MM.1S (cell line): ENCODE results near the gene ZNF516.

Experiments used
- DNase-seq: peaks from one replicate; pipeline ENCODE4 v3.0.0-alpha.2; 2015
- H2AFZ ChIP-seq: fragments of 300-600 bp; sonication (generic); 2 replicates; pipeline ENCODE4 v1.6.0; 2016; ENCODE audit warnings: antibody characterized with exemption, low read length
- H3F3A ChIP-seq: fragments of 300-600 bp; sonication (generic); 2 replicates; pipeline ENCODE4 v1.6.1; 2016; ENCODE audit warnings: mild to moderate bottlenecking, antibody characterized with exemption, low read length, moderate library complexity, mixed read lengths; ENCODE audit not compliant: insufficient read depth
- H3K27ac ChIP-seq: fragments of 300-600 bp; sonication (generic); 2 replicates; pipeline ENCODE4 v1.5.1; 2016; ENCODE audit warnings: mild to moderate bottlenecking, low read length
- H3K27me3 ChIP-seq: fragments of 300-600 bp; sonication (generic); replicated peaks from 2 replicates; pipeline ENCODE4 v1.6.0; 2016; ENCODE audit warnings: low read length; ENCODE audit not compliant: insufficient read depth
- H3K36me3 ChIP-seq: fragments of 300-600 bp; sonication (generic); replicated peaks from 2 replicates; pipeline ENCODE4 v1.6.1; 2016; ENCODE audit warnings: mild to moderate bottlenecking, low read length, mixed read lengths; ENCODE audit not compliant: insufficient read depth
- H3K4me1 ChIP-seq: fragments of 300-600 bp; sonication (generic); 2 replicates; pipeline ENCODE4 v1.6.1; 2016; ENCODE audit warnings: low read length, mixed read lengths
- H3K4me2 ChIP-seq: fragments of 300-600 bp; sonication (generic); 2 replicates; pipeline ENCODE4 v1.6.0; 2016; ENCODE audit warnings: low read depth, low read length
- H3K4me3 ChIP-seq: fragments of 300-600 bp; sonication (generic); 2 replicates; pipeline ENCODE4 v1.5.1; 2016; ENCODE audit warnings: low read length, mixed read lengths
- H3K79me2 ChIP-seq: fragments of 300-600 bp; sonication (generic); 2 replicates; pipeline ENCODE4 v1.6.1; 2016; ENCODE audit warnings: mixed run types, low read length, mixed read lengths
- H3K9ac ChIP-seq: fragments of 300-600 bp; sonication (generic); 2 replicates; pipeline ENCODE4 v1.6.1; 2016; ENCODE audit warnings: low read length, mixed read lengths
- H3K9me2 ChIP-seq: fragments of 300-600 bp; sonication (generic); replicated peaks from 2 replicates; pipeline ENCODE4 v1.6.1; 2016; ENCODE audit warnings: mild to moderate bottlenecking, low read length, mixed read lengths; ENCODE audit not compliant: insufficient read depth
- H3K9me3 ChIP-seq: fragments of 300-600 bp; sonication (generic); replicated peaks from 2 replicates; pipeline ENCODE4 v1.6.1; 2016; ENCODE audit warnings: mild to moderate bottlenecking, low read length, mixed read lengths; ENCODE audit not compliant: insufficient read depth
- H4K20me1 ChIP-seq: fragments of 300-600 bp; sonication (generic); 2 replicates; pipeline ENCODE4 v1.6.1; 2016; ENCODE audit warnings: mild to moderate bottlenecking, low read length, moderate library complexity, mixed read lengths; ENCODE audit not compliant: insufficient read depth
- CTCF ChIP-seq: fragments of 300-600 bp; sonication (generic); IDR thresholded peaks from 2 replicates; pipeline ENCODE4 v1.5.1; 2016; ENCODE audit warnings: antibody characterized with exemption, low read length, mixed read lengths
- EZH2 ChIP-seq: fragments of 300-600 bp; sonication (generic); optimal IDR thresholded peaks from 2 replicates; pipeline ENCODE3; 2017; ENCODE audit warnings: low read depth, mild to moderate bottlenecking, antibody characterized with exemption, low read length, mixed read lengths
- EZH2phosphoT487 ChIP-seq: fragments of 300-600 bp; sonication (generic); IDR thresholded peaks from 2 replicates; pipeline ENCODE4 v1.6.1; 2018; ENCODE audit warnings: antibody characterized with exemption, low read length

The ZNF516 gene

DNA sequence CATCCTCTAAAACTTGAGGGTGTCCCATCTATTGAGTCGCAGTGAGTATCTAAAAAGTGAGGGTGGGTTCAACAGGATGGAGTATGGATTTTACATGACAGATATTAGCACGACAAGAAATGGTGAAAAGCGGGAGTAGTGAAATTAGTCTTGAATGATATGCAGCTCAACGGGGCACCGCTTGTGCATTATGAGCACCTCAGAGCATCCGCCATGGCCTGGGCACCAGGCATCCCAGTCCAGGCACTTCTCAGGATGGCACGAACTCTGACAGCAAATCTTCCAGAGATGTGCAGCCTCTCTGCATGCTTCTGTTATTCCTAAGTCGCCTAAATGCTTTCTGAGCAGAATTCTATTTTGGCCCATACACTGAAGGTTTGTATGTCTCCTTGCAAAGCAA, 57.1 kb downstream of the ZNF516 start:
- Histone ChIP-seq H4K20me1 (no peaks in the 10 kb centered on the region), H3K4me3 (no peak overlapping the region), H3K36me3 (no peaks in the 10 kb centered on the region), H3K9me2 (no peaks in the 10 kb centered on the region), H3K9me3 (no peaks in the 10 kb centered on the region), H3F3A (no peaks in the 10 kb centered on the region), H2AFZ (no peak overlapping the region), H3K9ac (no peak overlapping the region), H3K79me2 (no peaks in the 10 kb centered on the region), H3K27me3 (no peaks in the 10 kb centered on the region), H3K4me2 (no peak overlapping the region), H3K27ac (no peak overlapping the region), H3K4me1 (no peaks in the 10 kb centered on the region)
- DNase-seq = no peak
- no peak for TF ChIP-seq EZH2phosphoT487
- TF ChIP-seq CTCF = no peak
- no peak for TF ChIP-seq EZH2

GRCh38 chr18:76437011-76437410, 58.0 kb downstream of the ZNF516 start:
- no peak overlapping the region for H3K4me2 ChIP-seq
- no peak overlapping the region for H3K9ac ChIP-seq
- H3K9me3 ChIP-seq = no peaks in the 10 kb centered on the region
- no peak overlapping the region for H2AFZ ChIP-seq
- no peaks in the 10 kb centered on the region for H3K79me2 ChIP-seq
- DNase-seq = no peak
- no peaks in the 10 kb centered on the region for H3F3A ChIP-seq
- no peaks in the 10 kb centered on the region for H3K36me3 ChIP-seq
- H3K4me1 ChIP-seq = no peaks in the 10 kb centered on the region
- no peak for TF ChIP-seq CTCF
- no peak for TF ChIP-seq EZH2
- TF ChIP-seq EZH2phosphoT487 = no peak
- no peak overlapping the region for H3K27ac ChIP-seq
- no peaks in the 10 kb centered on the region for H4K20me1 ChIP-seq
- H3K4me3 ChIP-seq = no peak overlapping the region
- no peaks in the 10 kb centered on the region for H3K9me2 ChIP-seq
- no peaks in the 10 kb centered on the region for H3K27me3 ChIP-seq

DNA sequence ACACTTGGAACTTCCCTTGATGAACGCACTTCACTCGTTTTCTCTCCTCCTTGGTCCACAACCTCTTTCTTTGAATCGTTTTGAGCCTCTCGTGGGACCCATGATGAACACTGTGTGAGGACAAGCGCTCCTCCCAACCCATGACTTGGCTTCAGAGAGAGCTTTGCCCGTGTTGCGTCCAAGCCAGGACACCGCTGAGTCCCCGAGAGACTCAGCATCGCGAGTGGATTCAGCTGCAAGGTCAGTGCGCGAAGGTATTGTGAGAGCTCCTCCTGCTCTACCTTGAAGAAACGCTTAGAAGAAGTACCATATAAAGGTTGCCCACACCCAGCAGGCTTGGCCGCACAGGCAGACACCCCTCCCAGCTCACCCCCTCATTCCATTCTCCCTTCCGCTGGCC, 58.7 kb downstream of the ZNF516 start:
- Histone ChIP-seq H3K9me3 (no peaks in the 10 kb centered on the region), H3K9me2 (no peaks in the 10 kb centered on the region), H3K4me2 (no peak overlapping the region), H3K27ac (no peak overlapping the region), H3K4me1 (no peaks in the 10 kb centered on the region), H3K79me2 (no peaks in the 10 kb centered on the region), H3K36me3 (no peaks in the 10 kb centered on the region), H2AFZ (no peak overlapping the region), H3K27me3 (no peaks in the 10 kb centered on the region), H4K20me1 (no peaks in the 10 kb centered on the region), H3K9ac (no peak overlapping the region), H3K4me3 (no peak overlapping the region), H3F3A (no peaks in the 10 kb centered on the region)
- DNase-seq = no peak
- no peak for TF ChIP-seq CTCF
- no peak for TF ChIP-seq EZH2phosphoT487
- no peak for TF ChIP-seq EZH2
